ENCODE data around the gene CXXC5. TPM values are rescaled to one million over a fixed set of nuclear protein-coding genes. Genes with fewer than 3 reads are reported as not detected.
"Not testable (repeated sequence)": the region's sequence is repeated elsewhere in the genome, so short reads cannot be mapped to it uniquely, and the experiment has no call there.

The CXXC5 gene
- 17.2 and 25.6 TPM in 2 replicates for total RNA-seq (ENCODE audit: low replicate concordance)

DNA sequence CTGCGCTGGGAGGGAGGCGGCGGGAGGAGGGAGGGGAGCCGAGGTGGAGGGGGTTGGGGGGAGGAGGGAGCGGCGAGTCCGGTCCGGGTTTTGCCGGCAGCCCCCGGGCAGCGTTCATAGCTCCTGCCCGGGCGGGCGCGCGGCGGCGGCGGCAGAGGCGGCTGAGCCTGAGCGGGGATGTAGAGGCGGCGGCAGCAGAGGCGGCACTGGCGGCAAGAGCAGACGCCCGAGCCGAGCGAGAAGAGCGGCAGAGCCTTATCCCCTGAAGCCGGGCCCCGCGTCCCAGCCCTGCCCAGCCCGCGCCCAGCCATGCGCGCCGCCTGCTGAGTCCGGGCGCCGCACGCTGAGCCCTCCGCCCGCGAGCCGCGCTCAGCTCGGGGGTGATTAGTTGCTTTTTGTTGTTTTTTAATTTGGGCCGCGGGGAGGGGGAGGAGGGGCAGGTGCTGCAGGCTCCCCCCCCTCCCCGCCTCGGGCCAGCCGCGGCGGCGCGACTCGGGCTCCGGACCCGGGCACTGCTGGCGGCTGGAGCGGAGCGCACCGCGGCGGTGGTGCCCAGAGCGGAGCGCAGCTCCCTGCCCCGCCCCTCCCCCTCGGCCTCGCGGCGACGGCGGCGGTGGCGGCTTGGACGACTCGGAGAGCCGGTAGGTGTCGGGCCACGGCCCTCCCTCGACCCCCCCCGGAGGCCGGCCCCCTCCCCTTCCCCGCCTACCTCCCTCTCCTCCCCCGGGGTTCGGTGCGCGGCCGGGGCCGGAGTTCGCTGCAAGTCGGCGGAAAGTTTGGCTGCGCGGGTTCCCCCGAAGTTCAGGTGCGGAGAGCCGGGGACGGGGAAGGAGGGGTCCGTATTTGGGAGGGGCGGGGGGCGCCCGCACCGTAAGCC is at the start of gene CXXC5:
TSS of gene CXXC5 (plus strand) at position 145 of the 877 bp plus-strand sequence. CDS start 32,175 bp downstream, outside the sequence.
- peaks cover 22% of the 10 kb centered on the region for H3K27me3 Mint-ChIP-seq (ENCODE audit: insufficient read depth, low read depth)
- H3K36me3 Mint-ChIP-seq: peaks cover 5% of the 10 kb centered on the region
- Histone ChIP-seq H2AFZ (replicated peaks) (peak within 1 kb of the TSS; percentile 78), H4K20me1 (ENCODE audit: low read depth) (peaks cover 34% of the 10 kb centered on the region), H3K79me2 (ENCODE audit: low read depth) (peaks cover 32% of the 10 kb centered on the region), H3K4me1 (peaks cover 46% of the 10 kb centered on the region), H3K9ac (no peak within 1 kb of the TSS), H3K9me3 (ENCODE audit: low read depth) (no peaks in the 10 kb centered on the region), H3K27me3 (peaks cover 41% of the 10 kb centered on the region), H3K4me3 (peak within 1 kb of the TSS; percentile 89), H3K4me2 (peak within 1 kb of the TSS; percentile 97), H3F3A (ENCODE audit: low read depth) (peaks cover 59% of the 10 kb centered on the region), H3K36me3 (no peaks in the 10 kb centered on the region), H3K27ac (no peak within 1 kb of the TSS)
- H3K4me1 Mint-ChIP-seq: peaks cover 57% of the 10 kb centered on the region
- peak; percentile 94 for DNase-seq (ENCODE audit: low spot score)
- H3K27ac Mint-ChIP-seq: no peak within 1 kb of the TSS
- H3K9me3 Mint-ChIP-seq: no peaks in the 10 kb centered on the region
- TF ChIP-seq, protein P1, sequence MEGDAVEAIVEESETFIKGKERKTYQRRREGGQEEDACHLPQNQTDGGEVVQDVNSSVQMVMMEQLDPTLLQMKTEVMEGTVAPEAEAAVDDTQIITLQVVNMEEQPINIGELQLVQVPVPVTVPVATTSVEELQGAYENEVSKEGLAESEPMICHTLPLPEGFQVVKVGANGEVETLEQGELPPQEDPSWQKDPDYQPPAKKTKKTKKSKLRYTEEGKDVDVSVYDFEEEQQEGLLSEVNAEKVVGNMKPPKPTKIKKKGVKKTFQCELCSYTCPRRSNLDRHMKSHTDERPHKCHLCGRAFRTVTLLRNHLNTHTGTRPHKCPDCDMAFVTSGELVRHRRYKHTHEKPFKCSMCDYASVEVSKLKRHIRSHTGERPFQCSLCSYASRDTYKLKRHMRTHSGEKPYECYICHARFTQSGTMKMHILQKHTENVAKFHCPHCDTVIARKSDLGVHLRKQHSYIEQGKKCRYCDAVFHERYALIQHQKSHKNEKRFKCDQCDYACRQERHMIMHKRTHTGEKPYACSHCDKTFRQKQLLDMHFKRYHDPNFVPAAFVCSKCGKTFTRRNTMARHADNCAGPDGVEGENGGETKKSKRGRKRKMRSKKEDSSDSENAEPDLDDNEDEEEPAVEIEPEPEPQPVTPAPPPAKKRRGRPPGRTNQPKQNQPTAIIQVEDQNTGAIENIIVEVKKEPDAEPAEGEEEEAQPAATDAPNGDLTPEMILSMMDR (IDR thresholded peaks at IDR 0.05): no peak
- TF ChIP-seq EZH2 (IDR thresholded peaks at IDR 0.05): no peak
- TF ChIP-seq EZH2phosphoT487 (IDR thresholded peaks at IDR 0.05): peak; percentile 27
- H3K4me3 Mint-ChIP-seq: peak within 1 kb of the TSS; percentile 99

DNA sequence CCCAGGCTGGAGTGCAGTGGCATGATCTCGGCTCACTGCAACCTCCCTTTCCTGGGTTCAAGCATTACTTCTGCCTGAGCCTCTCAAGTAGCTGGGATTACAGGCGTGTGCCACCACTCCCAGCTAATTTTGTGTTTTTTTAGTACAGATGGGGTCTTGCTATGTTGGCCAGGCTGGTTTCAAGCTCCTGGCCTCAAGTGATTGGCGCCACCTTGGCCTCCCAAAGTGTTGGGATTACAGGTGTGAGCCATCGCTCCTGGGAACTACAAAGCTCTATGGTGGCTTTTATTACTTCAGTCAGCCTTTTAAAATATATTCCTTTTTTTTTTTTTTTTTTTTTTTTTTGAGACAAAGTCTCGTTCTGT is 49.6 kb upstream of the CXXC5 start:
- not testable (repeated sequence) for H3K27ac Mint-ChIP-seq; H2AFZ ChIP-seq (replicated peaks)
- peaks cover 99% of the 10 kb centered on the region for H3K79me2 ChIP-seq (ENCODE audit: low read depth)

DNA sequence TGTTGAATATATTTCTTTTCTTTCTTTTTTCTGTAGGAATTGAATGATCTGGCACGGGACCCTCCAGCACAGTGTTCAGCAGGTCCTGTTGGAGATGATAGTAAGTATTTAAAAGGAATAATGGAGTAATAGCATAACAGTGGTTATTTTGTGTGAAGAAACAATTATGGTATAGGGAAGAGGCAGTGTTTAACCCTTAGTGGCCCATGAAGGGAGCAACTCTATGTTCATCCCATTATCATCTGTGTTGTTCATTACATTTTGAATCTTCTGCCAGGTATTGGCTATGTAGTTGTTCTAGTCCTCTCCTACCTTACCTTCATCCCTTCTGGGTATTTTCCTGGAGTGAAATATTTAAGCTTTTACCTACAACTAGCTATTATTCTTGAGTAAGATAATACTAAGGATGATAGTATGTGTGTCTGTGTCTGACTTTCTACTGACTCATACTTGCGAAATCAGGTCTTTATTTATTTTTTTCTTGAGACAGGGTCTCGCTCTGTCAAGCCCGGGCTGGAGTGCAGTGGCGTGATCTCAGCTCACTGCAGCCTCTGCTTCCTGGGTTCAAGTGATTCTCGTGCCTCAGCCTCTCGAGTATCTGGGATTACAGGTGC is 47.7 kb upstream of the CXXC5 start:
- Histone ChIP-seq H3K4me3 (no peak overlapping the region), H4K20me1 (ENCODE audit: low read depth) (peaks cover 46% of the 10 kb centered on the region), H3K27me3 (no peaks in the 10 kb centered on the region), H3K9ac (no peak overlapping the region), H2AFZ (replicated peaks) (no peak overlapping the region), H3K79me2 (ENCODE audit: low read depth) (peaks cover 99% of the 10 kb centered on the region), H3K36me3 (peaks cover 5% of the 10 kb centered on the region), H3K27ac (no peak overlapping the region), H3K4me1 (no peaks in the 10 kb centered on the region), H3K9me3 (ENCODE audit: low read depth) (no peaks in the 10 kb centered on the region), H3F3A (ENCODE audit: low read depth) (peaks cover 6% of the 10 kb centered on the region), H3K4me2 (no peak overlapping the region)
- no peak overlapping the region for H3K27ac Mint-ChIP-seq
- DNase-seq (ENCODE audit: low spot score): no peak
- TF ChIP-seq, protein P1 (IDR thresholded peaks at IDR 0.05): no peak
- TF ChIP-seq EZH2 (IDR thresholded peaks at IDR 0.05) (no peak), EZH2phosphoT487 (IDR thresholded peaks at IDR 0.05) (no peak)
- peaks cover 8% of the 10 kb centered on the region for H3K9me3 Mint-ChIP-seq
- no peaks in the 10 kb centered on the region for H3K27me3 Mint-ChIP-seq (ENCODE audit: insufficient read depth, low read depth)
- H3K36me3 Mint-ChIP-seq: peaks cover 22% of the 10 kb centered on the region
- H3K4me1 Mint-ChIP-seq: no peaks in the 10 kb centered on the region
- no peak overlapping the region for H3K4me3 Mint-ChIP-seq

More for the DNA sequence above, 49.6 kb upstream of the CXXC5 start:
- H3K27me3 ChIP-seq; H3K4me3 ChIP-seq; H3K4me2 ChIP-seq; H3K27me3 Mint-ChIP-seq (ENCODE audit: insufficient read depth, low read depth); H3F3A ChIP-seq (ENCODE audit: low read depth); H3K9me3 Mint-ChIP-seq; H3K27ac ChIP-seq; DNase-seq (ENCODE audit: low spot score); H3K4me3 Mint-ChIP-seq; H3K9me3 ChIP-seq (ENCODE audit: low read depth); H3K4me1 Mint-ChIP-seq; H3K4me1 ChIP-seq; H3K9ac ChIP-seq; H3K36me3 ChIP-seq: not testable (repeated sequence)
- peaks cover 26% of the 10 kb centered on the region for H3K36me3 Mint-ChIP-seq
- H4K20me1 ChIP-seq (ENCODE audit: low read depth): peaks cover 45% of the 10 kb centered on the region
